ENCODE data around the gene NACC1.

DNA sequence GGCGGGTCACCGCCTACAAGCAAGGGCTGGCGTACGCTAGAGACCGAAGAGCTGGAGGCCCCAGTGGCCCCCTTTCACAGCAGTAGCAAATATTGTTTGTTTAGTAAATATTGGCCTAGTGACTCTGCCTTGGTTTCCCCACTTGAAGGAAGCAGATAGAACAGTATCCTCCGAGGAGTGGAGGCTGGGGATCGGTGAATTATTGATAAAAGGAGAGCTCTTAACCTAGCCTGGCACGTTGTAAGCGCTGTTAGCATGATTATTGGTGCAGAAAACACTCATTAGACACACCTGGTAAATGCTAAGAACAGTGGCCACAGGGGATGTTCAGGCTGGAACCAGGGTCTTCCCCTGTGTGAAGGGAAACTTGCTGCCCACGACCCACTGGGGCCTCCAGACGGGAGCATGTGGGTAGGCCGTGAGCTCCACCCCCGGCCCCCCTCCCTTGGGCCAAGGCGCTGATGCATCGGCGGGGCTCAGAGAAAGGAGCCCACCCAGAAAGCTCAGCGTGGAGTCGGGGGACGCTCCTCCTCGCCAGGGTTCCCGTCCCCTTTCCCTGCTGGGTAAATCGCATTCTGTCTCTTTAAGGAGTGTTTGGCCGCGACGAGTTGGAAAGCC, 34.4 kb downstream of the NACC1 start:
- TF ChIP-seq, protein P1, sequence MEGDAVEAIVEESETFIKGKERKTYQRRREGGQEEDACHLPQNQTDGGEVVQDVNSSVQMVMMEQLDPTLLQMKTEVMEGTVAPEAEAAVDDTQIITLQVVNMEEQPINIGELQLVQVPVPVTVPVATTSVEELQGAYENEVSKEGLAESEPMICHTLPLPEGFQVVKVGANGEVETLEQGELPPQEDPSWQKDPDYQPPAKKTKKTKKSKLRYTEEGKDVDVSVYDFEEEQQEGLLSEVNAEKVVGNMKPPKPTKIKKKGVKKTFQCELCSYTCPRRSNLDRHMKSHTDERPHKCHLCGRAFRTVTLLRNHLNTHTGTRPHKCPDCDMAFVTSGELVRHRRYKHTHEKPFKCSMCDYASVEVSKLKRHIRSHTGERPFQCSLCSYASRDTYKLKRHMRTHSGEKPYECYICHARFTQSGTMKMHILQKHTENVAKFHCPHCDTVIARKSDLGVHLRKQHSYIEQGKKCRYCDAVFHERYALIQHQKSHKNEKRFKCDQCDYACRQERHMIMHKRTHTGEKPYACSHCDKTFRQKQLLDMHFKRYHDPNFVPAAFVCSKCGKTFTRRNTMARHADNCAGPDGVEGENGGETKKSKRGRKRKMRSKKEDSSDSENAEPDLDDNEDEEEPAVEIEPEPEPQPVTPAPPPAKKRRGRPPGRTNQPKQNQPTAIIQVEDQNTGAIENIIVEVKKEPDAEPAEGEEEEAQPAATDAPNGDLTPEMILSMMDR (IDR thresholded peaks at IDR 0.05) = no peak
- no peak for TF ChIP-seq POLR2AphosphoS5 (IDR thresholded peaks at IDR 0.05)
- no peak for TF ChIP-seq EP300 (IDR thresholded peaks at IDR 0.05)
